ENCODE measurements around the gene YWHAQ.

- no peak for TF ChIP-seq CTCF (IDR thresholded peaks at IDR 0.05)
- no peak for TF ChIP-seq POLR2AphosphoS5 (IDR thresholded peaks at IDR 0.05; ENCODE audit: insufficient read depth in 1 of 2, low read depth in 1 of 2)
These were observed 36.3 kb downstream of the YWHAQ start for GRCh38 chr2:9594366-9595054.

Measured in vagina (tissue), 2 donors.